Suprapubic skin (tissue), 4 donors: ENCODE results near the gene PLAC9. TPM values are rescaled to one million over a fixed set of nuclear protein-coding genes. Genes with fewer than 3 reads are reported as not detected.
A peak's percentile ranks its signal among the peaks of the same experiment; 100 is the strongest.

ENCODE experiments used
- DNase-seq, 2 donors: peaks; one replicate each; pipeline ENCODE4 v3.0.0-alpha.2; 2019; ENCODE audit warnings: low spot score in 2 of 2
- H3K27ac ChIP-seq: fragments of 200-600 bp; sonication (generic); one replicate; pipeline ENCODE4 v1.5.1; 2019
- H3K27me3 ChIP-seq: fragments of 200-600 bp; sonication (generic); one replicate; pipeline ENCODE4 v1.5.1; 2019
- H3K36me3 ChIP-seq: fragments of 200-600 bp; sonication (generic); one replicate; pipeline ENCODE4 v1.5.1; 2019
- H3K4me1 ChIP-seq: fragments of 200-600 bp; sonication (generic); one replicate; pipeline ENCODE4 v1.5.1; 2019
- H3K4me3 ChIP-seq: fragments of 200-600 bp; sonication (generic); one replicate; pipeline ENCODE4 v1.5.1; 2019; ENCODE audit warnings: mild to moderate bottlenecking
- H3K9me3 ChIP-seq: fragments of 200-600 bp; sonication (generic); one replicate; pipeline ENCODE4 v1.5.1; 2019
- EP300 ChIP-seq: sonication (generic); formaldehyde crosslinking; IDR thresholded peaks from one replicate; pipeline ENCODE4 v1.6.1; 2017; ENCODE audit warnings: antibody characterized with exemption
- POLR2A ChIP-seq, 2 donors: fragments of 450-650 bp; IDR thresholded peaks; one replicate each; pipeline ENCODE4 v1.6.1; 2017; ENCODE audit warnings: antibody characterized with exemption in 2 of 2, mild to moderate bottlenecking in 2 of 2, moderate library complexity in 2 of 2
- POLR2AphosphoS5 ChIP-seq, 3 donors: sonication (generic); formaldehyde crosslinking; IDR thresholded peaks; one replicate each; pipeline ENCODE4 v1.6.1; 2017; ENCODE audit warnings: antibody characterized with exemption in 3 of 3
- WGBS: methylation state at CpG from one replicate; pipeline ENCODE4 v1.1.5; 2018; 5-methylcytosine and 5-hydroxymethylcytosine counted together
- total RNA-seq, 4 donors: library from RNA; depleted of rRNA; stranded (reverse); fragments of >200 nt; gene quantifications; one replicate each; pipeline ENCODE4 v1.1.0, GENCODE V29; 2016
- TF ChIP-seq, protein P1 (sequence below), 2 donors: fragments of 200-600 bp in 1 of 2; fragments of 450-650 bp in 1 of 2; sonication (generic) in 1 of 2; IDR thresholded peaks; one replicate each; pipeline ENCODE4 v1.5.1; 2016 to 2019; ENCODE audit warnings: antibody characterized with exemption in 2 of 2, mild to moderate bottlenecking in 1 of 2, moderate library complexity in 1 of 2

Gene PLAC9
- total RNA-seq, 4 donors from 2014 or later = 5.6 to 18.5 (median 9.2) TPM

DNA sequence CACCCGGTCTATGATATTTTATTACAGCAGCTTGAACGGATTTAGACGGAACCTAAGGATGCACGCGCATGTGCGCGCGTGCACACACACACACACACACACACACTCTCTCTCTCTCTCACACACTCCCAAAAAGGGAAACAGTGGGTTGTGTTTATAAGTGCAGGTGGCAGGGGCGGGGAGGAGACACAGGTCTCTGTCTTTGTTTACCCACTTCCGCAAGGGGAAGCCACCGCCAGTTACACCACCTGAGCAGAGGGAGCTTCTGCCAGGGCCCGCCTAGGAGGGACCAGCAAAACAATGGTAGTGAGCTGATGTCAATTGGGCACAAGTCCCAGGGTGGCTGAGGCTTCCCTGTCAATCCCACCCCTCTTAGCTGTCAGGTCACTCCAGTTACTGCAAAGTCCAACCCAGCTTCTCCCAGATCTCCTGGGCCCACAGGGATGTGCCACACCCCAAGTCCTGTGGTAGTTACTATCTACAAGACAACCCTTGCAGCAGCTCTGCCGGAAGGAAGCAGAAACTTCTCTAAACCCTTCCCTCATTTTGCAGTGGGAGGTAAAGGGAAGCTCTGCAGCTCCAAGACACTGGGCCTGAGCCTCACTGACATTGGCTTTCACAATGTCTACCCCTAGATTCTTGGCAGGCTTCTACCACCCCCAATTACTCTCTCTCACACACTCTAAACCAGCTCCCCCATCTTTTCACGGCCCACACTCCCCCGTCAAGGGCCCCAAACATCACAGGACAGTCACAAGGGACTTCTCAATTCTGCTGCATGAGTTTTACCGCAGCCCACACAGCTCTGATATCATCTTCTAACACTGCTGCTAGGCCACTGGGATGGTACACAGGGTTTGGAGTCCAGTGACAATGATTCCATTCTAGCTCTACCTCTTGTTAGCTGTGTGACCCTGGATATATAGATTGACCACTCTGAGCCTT is 55.2 kb downstream of the PLAC9 start:
- H3K4me1 ChIP-seq = peaks cover 61% of the 10 kb centered on the region
- WGBS = 60% methylated on average over 16 of the region's 16 CpGs
- H3K4me3 ChIP-seq = no peak overlapping the region
- H3K9me3 ChIP-seq = no peaks in the 10 kb centered on the region
- DNase-seq = no peak
- H3K27ac ChIP-seq = peak overlapping the region; percentile 54
- H3K36me3 ChIP-seq = peaks cover 1% of the 10 kb centered on the region
- H3K27me3 ChIP-seq = no peaks in the 10 kb centered on the region
- TF ChIP-seq POLR2A (IDR thresholded peaks at IDR 0.05) (no peak), POLR2AphosphoS5 (IDR thresholded peaks at IDR 0.05) (no peak), EP300 (no peak)
- TF ChIP-seq, protein P1, sequence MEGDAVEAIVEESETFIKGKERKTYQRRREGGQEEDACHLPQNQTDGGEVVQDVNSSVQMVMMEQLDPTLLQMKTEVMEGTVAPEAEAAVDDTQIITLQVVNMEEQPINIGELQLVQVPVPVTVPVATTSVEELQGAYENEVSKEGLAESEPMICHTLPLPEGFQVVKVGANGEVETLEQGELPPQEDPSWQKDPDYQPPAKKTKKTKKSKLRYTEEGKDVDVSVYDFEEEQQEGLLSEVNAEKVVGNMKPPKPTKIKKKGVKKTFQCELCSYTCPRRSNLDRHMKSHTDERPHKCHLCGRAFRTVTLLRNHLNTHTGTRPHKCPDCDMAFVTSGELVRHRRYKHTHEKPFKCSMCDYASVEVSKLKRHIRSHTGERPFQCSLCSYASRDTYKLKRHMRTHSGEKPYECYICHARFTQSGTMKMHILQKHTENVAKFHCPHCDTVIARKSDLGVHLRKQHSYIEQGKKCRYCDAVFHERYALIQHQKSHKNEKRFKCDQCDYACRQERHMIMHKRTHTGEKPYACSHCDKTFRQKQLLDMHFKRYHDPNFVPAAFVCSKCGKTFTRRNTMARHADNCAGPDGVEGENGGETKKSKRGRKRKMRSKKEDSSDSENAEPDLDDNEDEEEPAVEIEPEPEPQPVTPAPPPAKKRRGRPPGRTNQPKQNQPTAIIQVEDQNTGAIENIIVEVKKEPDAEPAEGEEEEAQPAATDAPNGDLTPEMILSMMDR (IDR thresholded peaks at IDR 0.05) = no peak

DNA sequence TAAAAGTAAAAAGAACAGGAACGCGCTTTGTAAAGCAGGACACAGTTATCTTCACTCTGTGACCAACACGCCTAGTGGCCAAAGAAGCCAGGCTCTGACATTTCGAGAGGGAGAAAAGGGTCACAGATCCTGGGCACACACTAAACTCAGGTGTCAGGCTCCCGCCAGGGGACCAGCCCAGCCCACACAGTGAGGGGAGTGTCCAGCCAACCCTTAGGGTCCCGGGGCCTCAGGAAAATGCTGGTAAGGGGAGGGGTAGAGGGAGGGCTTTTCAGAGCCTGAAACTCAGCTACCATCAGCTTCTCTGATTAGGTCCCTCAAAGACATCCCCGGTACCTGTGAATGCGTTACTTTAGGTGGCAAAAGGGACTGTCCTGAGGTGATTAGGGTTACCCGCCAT is 56.2 kb downstream of the PLAC9 start:
- Histone ChIP-seq H3K36me3 (no peaks in the 10 kb centered on the region), H3K4me3 (no peak overlapping the region), H3K4me1 (peaks cover 62% of the 10 kb centered on the region), H3K27ac (no peak overlapping the region), H3K27me3 (no peaks in the 10 kb centered on the region), H3K9me3 (no peaks in the 10 kb centered on the region)
- WGBS = 90% methylated on average over 9 of the region's 9 CpGs
- no peak for DNase-seq
- TF ChIP-seq POLR2A (IDR thresholded peaks at IDR 0.05) (no peak), EP300 (no peak), POLR2AphosphoS5 (IDR thresholded peaks at IDR 0.05) (no peak)
- TF ChIP-seq, protein P1 (IDR thresholded peaks at IDR 0.05) = no peak

DNA sequence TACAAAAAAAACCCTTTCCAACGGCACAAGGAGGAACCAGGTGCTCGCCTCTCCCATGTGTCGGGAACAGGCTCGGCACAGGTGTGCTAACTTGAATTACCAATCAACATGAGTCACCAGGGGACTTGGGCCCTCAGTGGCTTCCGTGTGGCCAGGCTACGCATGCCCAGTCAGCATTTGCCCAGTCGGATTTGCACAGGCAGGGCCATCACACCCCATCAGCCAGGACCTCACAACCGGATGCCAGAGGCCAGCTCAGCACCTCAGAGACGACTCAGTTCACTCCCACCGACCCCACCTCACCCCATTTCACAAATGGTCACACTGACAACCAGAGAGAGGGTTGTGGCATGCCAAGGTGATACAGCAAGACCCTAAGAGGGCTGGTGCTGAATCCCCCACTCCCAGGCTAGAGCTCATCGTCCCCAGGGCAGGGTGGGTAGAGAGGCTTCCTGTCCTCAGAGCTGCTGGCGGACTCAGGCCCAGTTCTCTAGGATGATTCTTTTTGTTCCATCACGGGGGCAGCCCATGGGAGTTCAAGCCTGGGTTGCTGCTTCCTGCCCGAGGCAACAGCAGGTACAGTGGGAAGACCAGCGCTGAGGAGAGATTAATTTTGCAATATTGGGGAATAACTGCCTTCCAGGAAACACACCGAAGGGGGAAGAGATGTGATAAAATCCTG is 59.2 kb downstream of the PLAC9 start:
- Histone ChIP-seq H3K36me3 (no peaks in the 10 kb centered on the region), H3K27me3 (no peaks in the 10 kb centered on the region), H3K4me1 (peaks cover 67% of the 10 kb centered on the region), H3K27ac (peak overlapping the region; percentile 8), H3K4me3 (no peak overlapping the region), H3K9me3 (no peaks in the 10 kb centered on the region)
- no peak for TF ChIP-seq EP300
- no peak for TF ChIP-seq POLR2AphosphoS5 (IDR thresholded peaks at IDR 0.05)
- TF ChIP-seq POLR2A (IDR thresholded peaks at IDR 0.05) = no peak
- TF ChIP-seq, protein P1 (IDR thresholded peaks at IDR 0.05) = no peak
- WGBS = 86% methylated on average over 11 of the region's 16 CpGs
- DNase-seq = peak in 1 of 2 donors; percentile 72

DNA sequence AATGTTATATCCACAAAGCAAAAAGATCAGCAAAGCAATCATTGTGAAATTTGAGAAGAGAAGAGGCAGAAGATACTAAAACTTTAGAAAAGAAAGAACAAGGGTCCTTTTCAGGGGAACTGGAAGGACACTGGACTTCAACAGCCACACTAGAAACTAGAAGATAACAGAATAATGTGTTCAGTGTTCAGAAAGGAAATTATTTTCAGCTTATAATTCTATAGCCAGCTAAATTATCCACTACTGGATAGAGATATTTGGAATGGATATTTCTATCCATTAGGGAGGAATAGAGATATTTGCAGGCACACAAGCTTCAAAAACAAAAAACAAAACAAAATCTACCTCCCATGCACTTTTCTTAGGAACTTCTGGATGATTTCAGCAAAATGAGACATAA is 60.0 kb downstream of the PLAC9 start:
- TF ChIP-seq, protein P1 (IDR thresholded peaks at IDR 0.05) = no peak
- no peak for TF ChIP-seq EP300
- TF ChIP-seq POLR2A (IDR thresholded peaks at IDR 0.05) = no peak
- no peak for TF ChIP-seq POLR2AphosphoS5 (IDR thresholded peaks at IDR 0.05)
- H3K27me3 ChIP-seq = no peaks in the 10 kb centered on the region
- H3K36me3 ChIP-seq = no peaks in the 10 kb centered on the region
- H3K4me1 ChIP-seq = peaks cover 67% of the 10 kb centered on the region
- DNase-seq = no peak
- no peak overlapping the region for H3K4me3 ChIP-seq
- no peak overlapping the region for H3K27ac ChIP-seq
- no peaks in the 10 kb centered on the region for H3K9me3 ChIP-seq

DNA sequence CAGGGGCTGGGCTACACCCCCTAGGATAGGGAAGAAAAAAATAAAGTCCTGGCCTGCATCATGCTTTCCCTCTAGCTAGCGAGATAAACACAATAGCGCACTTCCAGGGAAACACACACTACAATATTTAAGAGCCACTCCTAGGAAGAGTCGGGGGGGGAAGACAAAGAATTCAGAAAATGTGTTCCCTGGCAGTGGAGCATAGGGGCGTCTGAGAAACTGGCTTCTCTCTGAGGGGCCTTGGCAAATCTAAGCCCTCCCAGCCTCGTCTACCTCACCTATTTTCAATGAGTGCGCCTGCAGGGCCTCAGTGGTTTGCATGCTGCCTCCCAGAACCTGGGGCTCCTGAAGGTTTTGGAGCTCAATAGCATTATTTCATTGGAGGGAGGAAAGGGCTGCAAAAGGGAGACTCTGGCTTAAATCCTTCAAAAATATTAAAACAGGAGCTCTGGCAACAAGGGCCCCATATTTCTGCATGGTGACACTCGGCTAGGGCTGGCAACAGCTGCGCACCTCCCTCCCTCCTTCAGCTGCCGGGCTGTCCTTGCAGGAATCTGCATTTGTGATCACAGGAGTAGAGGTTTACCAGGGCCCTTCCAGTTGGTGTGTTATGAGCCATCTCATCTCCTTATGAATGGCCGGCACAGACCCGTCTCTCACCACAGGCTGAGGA is 62.0 kb downstream of the PLAC9 start:
- no peaks in the 10 kb centered on the region for H3K36me3 ChIP-seq
- peaks cover 71% of the 10 kb centered on the region for H3K4me1 ChIP-seq
- H3K4me3 ChIP-seq = no peak overlapping the region
- H3K27ac ChIP-seq = no peak overlapping the region
- H3K9me3 ChIP-seq = no peaks in the 10 kb centered on the region
- TF ChIP-seq POLR2A (IDR thresholded peaks at IDR 0.05) = no peak
- 68% methylated on average over 11 of the region's 11 CpGs for WGBS
- no peak for DNase-seq
- no peaks in the 10 kb centered on the region for H3K27me3 ChIP-seq

Other genes starting within 250 kb of the PLAC9 start
- 1 to 10 TPM in 3 of 4 donors, not detected in 1; 2.7 to 4.7 (median 3.0) TPM for gene SFTPD, start 183.6 kb upstream of the PLAC9 start, total RNA-seq
- gene TMEM254, start 54.1 kb upstream of the PLAC9 start, total RNA-seq = 10 to 100 TPM; 34.0 to 90.8 (median 77.2) TPM
- gene ANXA11, start 72.8 kb downstream of the PLAC9 start, total RNA-seq = 100 to 1,000 TPM in 1 of 4 donors, 10 to 100 TPM in 3; 85.1 to 103 (median 87.3) TPM
- 10 to 100 TPM in 1 of 4 donors, 1 to 10 TPM in 3; 3.3 to 13.3 (median 4.9) TPM for gene MAT1A, start 156.9 kb downstream of the PLAC9 start, total RNA-seq
- gene DYDC1, start 224.0 kb downstream of the PLAC9 start, total RNA-seq = not detected
- 1 to 10 TPM in 1 of 4 donors, not detected in 3; 2.4 TPM for gene DYDC2, start 224.1 kb downstream of the PLAC9 start, total RNA-seq